VCaP (cell line): ENCODE measurements around the gene GDF15.

ENCODE experiments used
- H3K27ac ChIP-seq: fragments of 450-650 bp; 2 replicates; pipeline ENCODE4 v1.5.1; 2017
- CTCF ChIP-seq: fragments of 450-650 bp; conservative IDR thresholded peaks from 2 replicates; pipeline ENCODE4 v1.5.1; 2017; ENCODE audit warnings: mild to moderate bottlenecking, moderate library complexity

The GDF15 gene

GRCh38 chr19:18433015-18433691 lies 47.2 kb downstream of the GDF15 start:
- no peak for TF ChIP-seq CTCF
- H3K27ac ChIP-seq = peak overlapping the region; percentile 89

GRCh38 chr19:18433735-18434398 lies 47.9 kb downstream of the GDF15 start:
- no peak for TF ChIP-seq CTCF
- peak overlapping the region; percentile 89 for H3K27ac ChIP-seq

GRCh38 chr19:18434411-18435175 lies 48.6 kb downstream of the GDF15 start:
- no peak for TF ChIP-seq CTCF

GRCh38 chr19:18435178-18435841 lies 49.4 kb downstream of the GDF15 start:
- no peak overlapping the region for H3K27ac ChIP-seq
- TF ChIP-seq CTCF = no peak

More at GRCh38 chr19:18434411-18435175, 48.6 kb downstream of the GDF15 start:
- peak overlapping the region; percentile 89 for H3K27ac ChIP-seq

GRCh38 chr19:18435842-18436670 lies 50.1 kb downstream of the GDF15 start:
- no peak overlapping the region for H3K27ac ChIP-seq
- no peak for TF ChIP-seq CTCF

GRCh38 chr19:18436671-18437490 lies 50.9 kb downstream of the GDF15 start:
- H3K27ac ChIP-seq = peak overlapping the region; percentile 75; the same call in 1 of the 2 replicates
- no peak for TF ChIP-seq CTCF
